Progenitor cell of endocrine pancreas (in vitro differentiated cells): ENCODE results near the gene F10. TPM values are rescaled to one million over a fixed set of nuclear protein-coding genes. Genes with fewer than 3 reads are reported as not detected.

Source experiments
- DNase-seq: peaks from one replicate; pipeline ENCODE4 v3.0.0; 2021; ENCODE audit warnings: low spot score; ENCODE audit not compliant: unreplicated experiment
- H3K27ac Mint-ChIP-seq: 2 replicates; pipeline ENCODE4 v1.8.0; 2021; ENCODE audit warnings: mild to moderate bottlenecking, moderate library complexity, mixed read lengths
- H3K27me3 Mint-ChIP-seq: 2 replicates; pipeline ENCODE4 v1.8.0; 2021; ENCODE audit warnings: mixed read lengths
- H3K36me3 Mint-ChIP-seq: 2 replicates; pipeline ENCODE4 v1.8.0; 2022; ENCODE audit warnings: mixed read lengths; ENCODE audit not compliant: insufficient read depth
- H3K4me1 Mint-ChIP-seq: 2 replicates; pipeline ENCODE4 v1.8.0; 2021; ENCODE audit warnings: low read depth, mixed read lengths
- H3K4me3 Mint-ChIP-seq: 2 replicates; pipeline ENCODE4 v1.8.0; 2021; ENCODE audit warnings: low read depth, mild to moderate bottlenecking, moderate library complexity, mixed read lengths
- H3K9me3 Mint-ChIP-seq: 2 replicates; pipeline ENCODE4 v1.8.0; 2021; ENCODE audit warnings: low read depth, mixed read lengths
- long read RNA-seq: library from polyadenylated mRNA; unstranded; transcript quantifications from one replicate; pipeline ENCODE4 v2.0.0, GENCODE V29; 2020
- total RNA-seq: library from RNA; stranded (reverse); gene quantifications from 2 replicates; pipeline ENCODE4 v1.2.1, GENCODE V29; 2021
- TF ChIP-seq, protein P1 (sequence below): fragments of 200-600 bp; sonication (generic); IDR thresholded peaks from one replicate; pipeline ENCODE4 v1.5.0; 2021; ENCODE audit warnings: antibody characterized with exemption, mild to moderate bottlenecking; ENCODE audit not compliant: unreplicated experiment

F10 gene
- total RNA-seq, result 29.7 and 30.2 TPM in 2 replicates
- long read RNA-seq, transcript F10-206 (3 exons, 564 nt), result minor isoform, 5 of 162 reads
- long read RNA-seq, transcript F10-202 (8 exons, 1,517 nt), result major isoform, 135 of 162 reads
- long read RNA-seq, partial matches to known transcripts, result 4 of 162 reads
- long read RNA-seq, other reads (novel, unspliced or antisense), result 11 of 162 reads

DNA sequence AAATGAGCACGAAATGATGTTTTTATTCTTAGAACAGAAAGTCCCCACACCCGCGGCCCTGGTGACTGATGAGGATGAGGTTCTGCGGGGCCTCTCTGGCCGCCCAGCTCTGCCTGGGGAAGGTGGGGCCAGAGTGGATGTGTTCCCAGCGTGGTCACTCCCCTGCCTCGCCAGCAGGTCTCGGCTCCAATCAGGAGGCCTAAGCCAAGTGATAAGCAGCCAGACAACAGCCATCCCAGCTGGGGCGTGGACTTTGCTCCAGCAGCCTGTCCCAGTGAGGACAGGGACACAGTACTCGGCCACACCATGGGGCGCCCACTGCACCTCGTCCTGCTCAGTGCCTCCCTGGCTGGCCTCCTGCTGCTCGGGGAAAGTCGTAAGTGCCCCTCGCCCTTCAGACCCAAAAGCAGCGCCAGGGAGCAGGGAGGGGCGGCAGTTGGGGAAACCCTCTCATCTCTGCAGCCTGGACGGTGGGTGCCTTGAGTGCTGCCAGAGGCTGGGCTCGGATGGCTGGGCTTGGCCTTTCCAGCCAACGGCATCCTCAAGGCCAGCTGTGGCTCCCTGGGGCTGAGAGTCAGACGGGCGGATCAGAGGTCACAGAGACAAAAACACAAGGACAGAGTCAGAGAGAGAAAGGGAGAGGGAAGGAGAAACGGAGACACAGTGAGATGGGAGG is at the start of gene F10:
F10 (plus strand) TSS at position 250 of the 676 bp plus-strand sequence; CDS start at position 307, 57 bp downstream.
- Mint-ChIP-seq H3K36me3 (no peaks in the 10 kb centered on the region), H3K27me3 (peaks cover 8% of the 10 kb centered on the region), H3K4me1 (peaks cover 12% of the 10 kb centered on the region), H3K4me3 (peak within 1 kb of the TSS; percentile 56), H3K9me3 (no peaks in the 10 kb centered on the region), H3K27ac (peak within 1 kb of the TSS; percentile 47)
- TF ChIP-seq, protein P1, sequence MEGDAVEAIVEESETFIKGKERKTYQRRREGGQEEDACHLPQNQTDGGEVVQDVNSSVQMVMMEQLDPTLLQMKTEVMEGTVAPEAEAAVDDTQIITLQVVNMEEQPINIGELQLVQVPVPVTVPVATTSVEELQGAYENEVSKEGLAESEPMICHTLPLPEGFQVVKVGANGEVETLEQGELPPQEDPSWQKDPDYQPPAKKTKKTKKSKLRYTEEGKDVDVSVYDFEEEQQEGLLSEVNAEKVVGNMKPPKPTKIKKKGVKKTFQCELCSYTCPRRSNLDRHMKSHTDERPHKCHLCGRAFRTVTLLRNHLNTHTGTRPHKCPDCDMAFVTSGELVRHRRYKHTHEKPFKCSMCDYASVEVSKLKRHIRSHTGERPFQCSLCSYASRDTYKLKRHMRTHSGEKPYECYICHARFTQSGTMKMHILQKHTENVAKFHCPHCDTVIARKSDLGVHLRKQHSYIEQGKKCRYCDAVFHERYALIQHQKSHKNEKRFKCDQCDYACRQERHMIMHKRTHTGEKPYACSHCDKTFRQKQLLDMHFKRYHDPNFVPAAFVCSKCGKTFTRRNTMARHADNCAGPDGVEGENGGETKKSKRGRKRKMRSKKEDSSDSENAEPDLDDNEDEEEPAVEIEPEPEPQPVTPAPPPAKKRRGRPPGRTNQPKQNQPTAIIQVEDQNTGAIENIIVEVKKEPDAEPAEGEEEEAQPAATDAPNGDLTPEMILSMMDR, result peak; percentile 19
- DNase-seq, result peak; percentile 48

DNA sequence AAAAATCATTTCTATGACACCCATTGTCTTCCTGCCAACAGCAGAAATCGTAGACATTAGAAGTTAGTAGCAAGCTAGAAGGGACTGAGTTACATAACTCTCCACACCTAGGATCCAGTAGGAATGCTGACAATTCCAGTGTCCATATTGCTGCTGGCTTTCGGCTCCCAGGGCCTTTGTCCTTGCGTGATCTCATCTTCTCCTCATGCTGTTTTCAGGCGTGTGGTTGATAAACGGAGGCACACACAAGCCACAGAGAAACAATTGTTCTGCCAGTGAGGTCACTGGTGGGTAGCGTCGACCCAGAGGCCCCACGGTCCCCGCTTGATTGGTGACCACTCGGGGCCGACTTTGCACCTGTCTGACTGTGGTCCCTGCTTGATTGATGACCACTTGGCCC is 48.7 kb upstream of the F10 start:
- DNase-seq, result no peak
- Mint-ChIP-seq H3K27me3 (no peaks in the 10 kb centered on the region), H3K4me3 (no peak overlapping the region), H3K4me1 (peaks cover 11% of the 10 kb centered on the region), H3K36me3 (peaks cover 39% of the 10 kb centered on the region), H3K27ac (peak overlapping the region; percentile 63), H3K9me3 (no peaks in the 10 kb centered on the region)
- TF ChIP-seq, protein P1, result no peak

DNA sequence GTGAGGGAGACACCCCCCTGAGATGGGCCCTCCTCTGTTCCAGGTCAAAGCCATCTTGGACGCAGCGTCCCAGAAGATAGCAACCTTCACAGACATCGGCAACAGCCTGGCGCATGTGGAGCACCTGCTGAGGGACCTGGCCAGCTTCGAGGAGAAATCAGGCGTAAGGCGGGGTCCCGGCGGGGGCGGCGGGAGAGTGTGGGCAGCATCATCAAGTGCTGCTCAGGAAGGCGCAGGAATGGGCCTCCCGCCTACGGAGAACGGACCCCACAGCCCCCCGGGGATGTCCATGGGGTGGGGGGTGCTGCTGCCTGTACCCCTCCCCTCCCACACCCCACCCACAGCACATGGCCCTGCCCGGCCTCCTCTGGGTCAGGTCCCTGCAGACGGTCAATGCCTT is 48.2 kb upstream of the F10 start:
- TF ChIP-seq, protein P1, result no peak
- Mint-ChIP-seq H3K4me1 (peaks cover 11% of the 10 kb centered on the region), H3K4me3 (no peak overlapping the region), H3K27me3 (no peaks in the 10 kb centered on the region), H3K27ac (no peak overlapping the region), H3K36me3 (peaks cover 40% of the 10 kb centered on the region), H3K9me3 (no peaks in the 10 kb centered on the region)
- no peak for DNase-seq

DNA sequence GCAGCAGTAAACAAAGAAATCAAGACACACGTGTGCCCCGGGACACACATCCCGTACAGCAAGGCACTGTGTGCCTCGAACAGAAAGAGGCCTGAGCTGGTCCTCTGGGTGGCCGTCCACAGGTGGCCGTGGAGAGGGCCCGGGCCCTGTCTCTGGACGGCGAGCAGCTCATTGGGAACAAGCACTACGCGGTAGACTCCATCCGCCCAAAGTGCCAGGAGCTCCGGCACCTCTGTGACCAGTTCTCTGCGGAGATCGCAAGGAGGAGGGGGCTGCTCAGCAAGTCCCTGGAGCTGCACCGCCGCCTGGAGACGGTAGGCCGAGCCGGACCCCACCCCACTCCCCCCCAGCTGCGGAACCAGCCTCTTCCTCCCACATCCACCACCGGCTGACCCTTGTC is 47.7 kb upstream of the F10 start:
- Mint-ChIP-seq H3K27me3 (no peaks in the 10 kb centered on the region), H3K9me3 (no peaks in the 10 kb centered on the region), H3K36me3 (peaks cover 41% of the 10 kb centered on the region), H3K4me3 (no peak overlapping the region), H3K4me1 (peaks cover 11% of the 10 kb centered on the region), H3K27ac (no peak overlapping the region)
- TF ChIP-seq, protein P1, result no peak
- DNase-seq, result no peak

DNA sequence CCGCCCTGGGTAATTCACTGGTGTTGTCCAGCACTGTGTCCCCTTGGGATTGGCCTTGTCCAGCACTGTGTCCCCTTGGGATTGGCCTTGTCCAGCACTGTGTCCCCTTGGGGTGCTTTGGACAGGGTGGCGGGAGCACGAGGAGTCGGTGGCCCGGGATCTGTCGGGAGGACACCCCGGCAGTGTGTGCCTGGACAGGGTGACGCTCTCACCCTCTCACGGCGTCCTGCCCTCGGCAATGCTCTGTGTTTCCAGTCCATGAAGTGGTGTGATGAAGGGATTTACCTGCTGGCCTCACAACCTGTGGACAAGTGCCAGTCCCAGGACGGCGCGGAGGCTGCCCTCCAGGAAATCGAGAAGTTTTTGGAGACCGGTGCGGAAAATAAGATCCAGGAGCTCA is 46.9 kb upstream of the F10 start:
- TF ChIP-seq, protein P1, result no peak
- H3K27ac Mint-ChIP-seq, result peak overlapping the region; percentile 37
- no peaks in the 10 kb centered on the region for H3K27me3 Mint-ChIP-seq
- no peak for DNase-seq
- peaks cover 36% of the 10 kb centered on the region for H3K36me3 Mint-ChIP-seq
- no peak overlapping the region for H3K4me3 Mint-ChIP-seq
- H3K4me1 Mint-ChIP-seq, result peaks cover 6% of the 10 kb centered on the region
- H3K9me3 Mint-ChIP-seq, result no peaks in the 10 kb centered on the region
